ENCODE data around the gene GJE1.

The GJE1 gene

GRCh38 chr6:142167071-142167470 is 34.3 kb downstream of the GJE1 start:
- H3K27ac ChIP-seq = no peak overlapping the region
- TF ChIP-seq, protein P1, sequence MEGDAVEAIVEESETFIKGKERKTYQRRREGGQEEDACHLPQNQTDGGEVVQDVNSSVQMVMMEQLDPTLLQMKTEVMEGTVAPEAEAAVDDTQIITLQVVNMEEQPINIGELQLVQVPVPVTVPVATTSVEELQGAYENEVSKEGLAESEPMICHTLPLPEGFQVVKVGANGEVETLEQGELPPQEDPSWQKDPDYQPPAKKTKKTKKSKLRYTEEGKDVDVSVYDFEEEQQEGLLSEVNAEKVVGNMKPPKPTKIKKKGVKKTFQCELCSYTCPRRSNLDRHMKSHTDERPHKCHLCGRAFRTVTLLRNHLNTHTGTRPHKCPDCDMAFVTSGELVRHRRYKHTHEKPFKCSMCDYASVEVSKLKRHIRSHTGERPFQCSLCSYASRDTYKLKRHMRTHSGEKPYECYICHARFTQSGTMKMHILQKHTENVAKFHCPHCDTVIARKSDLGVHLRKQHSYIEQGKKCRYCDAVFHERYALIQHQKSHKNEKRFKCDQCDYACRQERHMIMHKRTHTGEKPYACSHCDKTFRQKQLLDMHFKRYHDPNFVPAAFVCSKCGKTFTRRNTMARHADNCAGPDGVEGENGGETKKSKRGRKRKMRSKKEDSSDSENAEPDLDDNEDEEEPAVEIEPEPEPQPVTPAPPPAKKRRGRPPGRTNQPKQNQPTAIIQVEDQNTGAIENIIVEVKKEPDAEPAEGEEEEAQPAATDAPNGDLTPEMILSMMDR (IDR thresholded peaks at IDR 0.05) = no peak
- TF ChIP-seq ZFX (IDR thresholded peaks at IDR 0.05; ENCODE audit: borderline replicate concordance) = no peak

DNA sequence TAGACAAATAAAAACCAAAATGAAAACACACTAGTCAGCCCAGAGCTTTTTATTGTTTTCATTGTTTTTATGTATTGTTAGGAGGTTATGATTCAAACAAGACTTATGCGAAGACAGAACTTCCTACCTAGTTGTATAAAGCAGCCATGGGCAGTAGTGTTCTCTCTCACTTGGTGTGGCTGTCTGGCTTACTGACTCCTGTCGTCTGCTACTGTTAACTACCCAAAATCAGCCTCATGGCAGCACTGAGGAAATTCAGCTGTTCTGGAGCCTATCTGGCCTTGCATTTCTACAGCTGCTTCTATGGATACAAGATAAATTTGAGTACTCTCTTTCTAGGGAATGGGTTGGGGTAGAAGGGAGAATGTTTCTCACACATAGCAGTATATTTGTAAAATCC is 34.8 kb downstream of the GJE1 start:
- TF ChIP-seq, protein P1 (IDR thresholded peaks at IDR 0.05) = no peak
- no peak for TF ChIP-seq ZFX (IDR thresholded peaks at IDR 0.05; ENCODE audit: borderline replicate concordance)
- H3K27ac ChIP-seq = no peak overlapping the region

GRCh38 chr6:142171351-142171750 is 38.6 kb downstream of the GJE1 start:
- H3K27ac ChIP-seq = peak overlapping the region; percentile 66
- TF ChIP-seq, protein P1 (IDR thresholded peaks at IDR 0.05) = no peak
- no peak for TF ChIP-seq ZFX (IDR thresholded peaks at IDR 0.05; ENCODE audit: borderline replicate concordance)

- TF ChIP-seq ZFX (IDR thresholded peaks at IDR 0.05; ENCODE audit: borderline replicate concordance) = no peak
- TF ChIP-seq, protein P1 (IDR thresholded peaks at IDR 0.05) = no peak
- H3K27ac ChIP-seq = peak overlapping the region; percentile 66
Measured at GRCh38 chr6:142172758-142173157, 40.0 kb downstream of the GJE1 start.

DNA sequence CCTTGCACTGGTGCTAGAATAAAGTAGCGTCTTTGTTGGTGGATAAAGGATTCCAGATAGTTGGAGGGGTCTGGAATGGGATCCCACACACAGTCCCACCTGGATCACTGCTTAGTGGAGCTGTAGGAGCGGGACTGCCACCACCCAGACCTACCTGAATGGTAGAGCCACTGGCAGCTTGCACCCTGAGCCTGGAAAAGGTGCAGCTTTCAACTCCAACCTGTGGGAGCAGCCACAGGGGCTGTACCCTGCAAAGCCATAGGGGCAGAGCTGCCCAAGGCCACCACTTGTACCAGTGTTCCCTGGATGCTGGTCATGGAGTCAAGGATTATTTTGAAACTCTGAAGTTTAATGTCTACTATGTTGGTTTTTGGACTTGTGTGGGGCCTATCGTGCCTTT is 41.3 kb downstream of the GJE1 start:
- no peak overlapping the region for H3K27ac ChIP-seq
- TF ChIP-seq ZFX (IDR thresholded peaks at IDR 0.05; ENCODE audit: borderline replicate concordance) = no peak
- TF ChIP-seq, protein P1 (IDR thresholded peaks at IDR 0.05) = no peak

DNA sequence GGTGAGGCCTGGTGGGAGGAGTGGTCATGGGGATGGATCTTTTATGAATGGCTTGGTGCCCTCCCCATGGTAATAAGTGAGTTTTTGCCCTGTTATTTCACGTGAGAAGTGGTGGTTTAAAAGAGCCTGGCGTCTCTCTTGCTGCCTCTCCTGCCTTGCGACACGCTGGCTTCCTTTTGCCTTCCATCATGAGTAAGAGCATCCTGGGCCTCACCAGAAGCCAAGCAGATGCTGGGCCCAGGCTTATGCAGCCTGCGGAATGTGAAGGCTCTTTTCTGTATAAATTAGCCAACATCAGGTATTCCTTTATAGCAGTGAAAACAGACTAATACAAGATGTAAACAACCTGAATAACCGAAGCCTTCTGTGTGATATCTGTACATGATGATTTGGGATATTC is 42.0 kb downstream of the GJE1 start:
- H3K27ac ChIP-seq = no peak overlapping the region
- TF ChIP-seq ZFX (IDR thresholded peaks at IDR 0.05; ENCODE audit: borderline replicate concordance) = no peak
- TF ChIP-seq, protein P1 (IDR thresholded peaks at IDR 0.05) = no peak

DNA sequence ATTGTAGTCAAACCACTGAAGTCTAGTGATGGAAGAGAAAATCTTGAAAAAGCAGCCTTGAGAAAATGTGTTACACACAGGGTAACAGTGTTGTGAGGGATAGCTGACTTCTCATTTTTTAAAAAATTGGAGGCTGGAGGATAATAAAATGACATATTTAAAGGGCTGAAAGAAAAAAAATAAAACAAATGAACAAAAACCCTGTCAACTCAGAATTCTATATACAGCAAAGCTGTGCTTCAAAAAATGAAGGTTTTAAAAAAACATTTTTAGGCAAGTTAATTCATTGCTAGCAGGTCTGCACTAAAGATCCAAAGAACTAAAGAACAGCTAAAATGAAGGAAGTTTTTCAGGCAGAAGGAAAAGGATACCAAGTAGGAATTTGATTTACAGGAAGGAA is 45.4 kb downstream of the GJE1 start:
- no peak for TF ChIP-seq ZFX (IDR thresholded peaks at IDR 0.05; ENCODE audit: borderline replicate concordance)
- TF ChIP-seq, protein P1 (IDR thresholded peaks at IDR 0.05) = no peak
- H3K27ac ChIP-seq = no peak overlapping the region

Measured in 22Rv1 (cell line).